Measurements from ENCODE around the gene HSPA12B.

The HSPA12B gene

GRCh38 chr20:3740615-3741301, 8.3 kb downstream of the HSPA12B start:
- Histone ChIP-seq H3K4me1 (ENCODE audit: control insufficient read depth, insufficient read depth, low read length, poor library complexity, severe bottlenecking) (no peaks in the 10 kb centered on the region), H3K9me3 (ENCODE audit: control insufficient read depth, low read length) (no peaks in the 10 kb centered on the region), H3K27ac (ENCODE audit: low read depth, low read length, severe bottlenecking) (no peak overlapping the region), H3K4me3 (ENCODE audit: extremely low read depth, insufficient read depth, low read length, poor library complexity, severe bottlenecking) (no peak overlapping the region), H3K36me3 (ENCODE audit: control insufficient read depth, insufficient read depth, low read length) (no peaks in the 10 kb centered on the region)
- 93 to 97% methylated on average over 7 to 14 of the region's 15 CpGs for WGBS, 2 experiments (ENCODE audit: insufficient coverage in 2 of 2)

DNA sequence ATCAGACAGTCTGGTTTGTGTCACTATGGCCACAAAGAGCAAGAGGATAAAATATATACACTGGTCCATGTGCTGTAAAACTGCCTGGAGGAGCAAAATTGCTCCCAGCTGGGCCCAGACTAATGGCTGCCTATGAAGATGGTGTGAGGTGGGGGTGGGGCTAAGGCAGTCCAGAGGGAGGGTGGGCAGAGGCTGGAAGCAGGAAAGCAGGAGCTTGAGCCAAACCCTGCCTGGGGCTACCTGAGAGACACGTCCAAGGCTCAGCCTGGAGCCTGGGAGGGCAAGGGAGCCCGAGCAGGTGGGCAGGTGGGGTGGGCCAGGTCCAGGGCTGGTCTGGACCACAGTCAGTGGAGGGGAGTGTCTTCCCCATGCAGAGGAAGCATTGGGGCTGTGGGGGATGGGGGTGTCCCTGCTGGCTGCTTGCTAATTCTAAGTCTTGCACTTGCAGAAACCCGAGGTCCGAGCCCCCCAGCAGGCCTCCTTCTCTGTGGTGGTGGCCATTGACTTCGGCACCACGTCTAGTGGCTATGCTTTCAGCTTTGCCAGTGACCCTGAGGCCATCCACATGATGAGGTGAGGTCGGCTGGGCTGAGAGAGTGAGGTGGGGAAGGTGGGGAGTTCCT, 9.5 kb downstream of the HSPA12B start:
- H3K36me3 ChIP-seq (ENCODE audit: control insufficient read depth, insufficient read depth, low read length): no peaks in the 10 kb centered on the region
- H3K4me1 ChIP-seq (ENCODE audit: control insufficient read depth, insufficient read depth, low read length, poor library complexity, severe bottlenecking): no peaks in the 10 kb centered on the region
- WGBS, 2 experiments (ENCODE audit: insufficient coverage in 2 of 2): 69 to 78% methylated on average over 6 of the region's 7 CpGs
- no peak overlapping the region for H3K4me3 ChIP-seq (ENCODE audit: extremely low read depth, insufficient read depth, low read length, poor library complexity, severe bottlenecking)
- H3K9me3 ChIP-seq (ENCODE audit: control insufficient read depth, low read length): no peaks in the 10 kb centered on the region
- H3K27ac ChIP-seq (ENCODE audit: low read depth, low read length, severe bottlenecking): no peak overlapping the region

- Histone ChIP-seq H3K4me3 (ENCODE audit: extremely low read depth, insufficient read depth, low read length, poor library complexity, severe bottlenecking) (no peak overlapping the region), H3K27ac (ENCODE audit: low read depth, low read length, severe bottlenecking) (no peak overlapping the region), H3K36me3 (ENCODE audit: control insufficient read depth, insufficient read depth, low read length) (no peaks in the 10 kb centered on the region), H3K9me3 (ENCODE audit: control insufficient read depth, low read length) (no peaks in the 10 kb centered on the region), H3K4me1 (ENCODE audit: control insufficient read depth, insufficient read depth, low read length, poor library complexity, severe bottlenecking) (no peaks in the 10 kb centered on the region)
- no CpG with 5 or more reads among the region's 2 CpGs for WGBS, 2 experiments (ENCODE audit: insufficient coverage in 2 of 2)
Observed at GRCh38 chr20:3743251-3743650, 10.8 kb downstream of the HSPA12B start.

DNA sequence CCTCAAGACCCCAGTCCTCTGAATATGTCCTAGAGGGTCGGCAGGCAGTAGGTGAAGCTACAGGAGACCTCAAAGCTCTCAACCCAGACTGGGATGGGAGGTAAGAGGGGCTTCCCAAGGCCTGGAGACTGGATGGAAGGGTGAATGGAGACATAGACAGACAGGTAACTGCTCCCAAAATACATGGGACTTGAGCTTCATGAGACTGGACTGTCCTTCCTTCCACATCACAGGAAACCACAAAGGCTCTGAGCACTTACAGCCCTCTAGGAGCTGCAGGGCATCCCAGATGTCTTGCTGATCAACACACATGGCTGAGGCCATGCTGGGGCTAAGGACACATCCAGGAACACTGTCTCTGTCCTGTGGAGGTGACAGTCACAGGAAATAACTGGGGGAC, 11.6 kb downstream of the HSPA12B start:
- H3K4me3 ChIP-seq (ENCODE audit: extremely low read depth, insufficient read depth, low read length, poor library complexity, severe bottlenecking): no peak overlapping the region
- no peaks in the 10 kb centered on the region for H3K4me1 ChIP-seq (ENCODE audit: control insufficient read depth, insufficient read depth, low read length, poor library complexity, severe bottlenecking)
- WGBS, 2 experiments (ENCODE audit: insufficient coverage in 2 of 2): 100% methylated on average over 1 of the region's 1 CpG
- no peaks in the 10 kb centered on the region for H3K36me3 ChIP-seq (ENCODE audit: control insufficient read depth, insufficient read depth, low read length)
- H3K9me3 ChIP-seq (ENCODE audit: control insufficient read depth, low read length): no peaks in the 10 kb centered on the region
- H3K27ac ChIP-seq (ENCODE audit: low read depth, low read length, severe bottlenecking): no peak overlapping the region

DNA sequence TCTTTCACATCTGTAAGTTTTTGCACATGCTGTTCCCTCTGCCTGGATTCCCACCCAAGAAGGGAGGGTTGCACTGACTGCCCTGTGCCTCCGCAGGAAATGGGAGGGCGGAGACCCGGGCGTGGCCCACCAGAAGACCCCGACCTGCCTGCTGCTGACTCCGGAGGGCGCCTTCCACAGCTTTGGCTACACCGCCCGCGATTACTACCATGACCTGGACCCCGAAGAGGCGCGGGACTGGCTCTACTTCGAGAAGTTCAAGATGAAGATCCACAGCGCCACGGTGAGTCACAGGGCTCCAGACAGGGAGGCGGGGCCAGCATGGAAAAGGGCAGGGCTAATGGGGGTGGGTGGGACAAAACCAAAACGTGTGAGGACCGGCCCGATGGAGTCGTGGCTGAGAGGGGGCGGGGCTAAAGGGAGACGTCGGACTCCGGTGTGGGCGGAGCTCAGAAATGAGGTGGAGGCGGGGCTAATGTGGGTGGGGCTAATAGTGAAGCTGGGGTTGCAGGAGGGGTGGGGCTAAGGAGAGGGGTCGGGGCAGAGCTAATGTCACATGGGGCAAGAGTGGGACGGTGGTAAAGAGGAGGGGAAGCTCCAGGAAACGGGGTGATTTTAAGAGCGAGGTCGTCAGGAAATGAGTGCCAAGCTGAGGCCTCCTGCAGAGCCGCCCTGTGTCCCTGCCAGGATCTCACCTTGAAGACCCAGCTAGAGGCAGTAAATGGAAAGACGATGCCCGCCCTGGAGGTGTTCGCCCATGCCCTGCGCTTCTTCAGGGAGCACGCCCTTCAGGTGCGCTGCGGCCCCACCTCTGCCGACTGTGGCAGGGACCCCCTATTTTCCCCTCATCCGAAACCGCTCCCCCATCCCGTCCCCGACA, 12.6 kb downstream of the HSPA12B start:
- Histone ChIP-seq H3K36me3 (ENCODE audit: control insufficient read depth, insufficient read depth, low read length) (no peaks in the 10 kb centered on the region), H3K4me3 (ENCODE audit: extremely low read depth, insufficient read depth, low read length, poor library complexity, severe bottlenecking) (no peak overlapping the region), H3K4me1 (ENCODE audit: control insufficient read depth, insufficient read depth, low read length, poor library complexity, severe bottlenecking) (peaks cover 3% of the 10 kb centered on the region), H3K27ac (ENCODE audit: low read depth, low read length, severe bottlenecking) (no peak overlapping the region), H3K9me3 (ENCODE audit: control insufficient read depth, low read length) (no peaks in the 10 kb centered on the region)
- WGBS, 2 experiments (ENCODE audit: insufficient coverage in 2 of 2): 41 to 46% methylated on average over 31 to 38 of the region's 45 CpGs

DNA sequence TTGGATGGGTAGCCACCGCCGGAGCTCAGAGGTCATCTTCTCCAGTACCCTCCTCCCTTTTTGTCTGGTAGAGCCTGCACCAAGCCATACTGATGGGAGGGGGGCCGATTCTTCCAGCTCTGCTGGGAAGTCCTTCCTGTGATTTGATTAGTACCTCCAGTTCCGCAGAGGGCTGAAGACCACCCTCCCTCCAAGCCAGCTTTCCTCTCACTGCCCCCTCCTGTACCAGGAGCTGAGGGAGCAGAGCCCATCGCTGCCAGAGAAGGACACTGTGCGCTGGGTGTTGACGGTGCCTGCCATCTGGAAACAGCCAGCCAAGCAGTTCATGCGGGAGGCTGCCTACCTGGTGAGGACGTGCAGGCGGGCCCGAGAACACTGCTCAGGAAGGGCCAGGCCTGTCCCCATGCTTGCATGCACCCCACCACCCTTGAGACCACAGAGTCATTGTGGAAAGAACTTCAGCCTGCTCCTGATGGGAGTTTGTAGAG, 13.2 kb downstream of the HSPA12B start:
- 84 to 90% methylated on average over 4 to 5 of the region's 11 CpGs for WGBS, 2 experiments (ENCODE audit: insufficient coverage in 2 of 2)
- no peaks in the 10 kb centered on the region for H3K9me3 ChIP-seq (ENCODE audit: control insufficient read depth, low read length)
- H3K36me3 ChIP-seq (ENCODE audit: control insufficient read depth, insufficient read depth, low read length): no peaks in the 10 kb centered on the region
- H3K4me1 ChIP-seq (ENCODE audit: control insufficient read depth, insufficient read depth, low read length, poor library complexity, severe bottlenecking): peaks cover 6% of the 10 kb centered on the region
- no peak overlapping the region for H3K27ac ChIP-seq (ENCODE audit: low read depth, low read length, severe bottlenecking)
- H3K4me3 ChIP-seq (ENCODE audit: extremely low read depth, insufficient read depth, low read length, poor library complexity, severe bottlenecking): no peak overlapping the region

DNA sequence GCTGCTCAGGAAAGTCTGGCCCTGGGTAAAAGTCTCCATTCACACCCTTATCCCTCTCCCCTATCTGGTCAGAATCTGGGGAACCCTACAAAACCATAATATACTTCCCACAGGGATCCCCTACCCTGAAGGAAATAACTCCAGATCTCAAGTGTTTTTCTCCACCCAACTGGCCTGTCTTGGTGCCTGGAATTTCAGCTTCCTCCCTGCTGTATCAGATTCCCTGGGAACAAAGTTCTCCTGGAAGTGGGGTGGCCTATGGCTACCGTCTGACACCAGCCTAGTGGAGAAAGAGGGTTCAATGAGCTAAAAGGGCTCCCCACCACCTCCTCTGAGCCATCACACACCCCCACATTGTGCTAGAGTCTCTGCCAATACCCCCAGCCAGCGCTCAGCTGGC, 15.0 kb downstream of the HSPA12B start:
- whole genome bisulfite sequencing, 2 experiments (ENCODE audit: insufficient coverage in 2 of 2): 100% methylated on average over 1 of the region's 2 CpGs

DNA sequence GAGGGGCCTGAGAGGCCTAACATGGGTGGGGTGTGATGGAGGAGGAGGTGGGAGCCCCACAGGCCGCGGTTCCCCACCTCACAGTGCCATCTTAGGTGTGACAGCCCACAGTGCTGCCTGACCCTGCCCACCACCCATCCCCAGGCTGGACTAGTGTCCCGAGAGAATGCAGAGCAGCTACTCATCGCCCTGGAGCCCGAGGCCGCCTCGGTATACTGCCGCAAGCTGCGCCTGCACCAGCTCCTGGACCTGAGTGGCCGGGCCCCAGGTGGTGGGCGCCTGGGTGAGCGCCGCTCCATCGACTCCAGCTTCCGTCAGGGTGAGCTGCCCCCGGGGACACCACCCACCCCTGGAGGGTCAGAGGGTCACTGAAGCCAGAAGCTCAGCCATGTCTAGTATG, 15.6 kb downstream of the HSPA12B start:
- H3K4me1 ChIP-seq (ENCODE audit: control insufficient read depth, insufficient read depth, low read length, poor library complexity, severe bottlenecking): peaks cover 6% of the 10 kb centered on the region
- no peak overlapping the region for H3K4me3 ChIP-seq (ENCODE audit: extremely low read depth, insufficient read depth, low read length, poor library complexity, severe bottlenecking)
- H3K36me3 ChIP-seq (ENCODE audit: control insufficient read depth, insufficient read depth, low read length): no peaks in the 10 kb centered on the region
- WGBS, 2 experiments (ENCODE audit: insufficient coverage in 2 of 2): 94 to 98% methylated on average over 12 to 14 of the region's 16 CpGs
- H3K27ac ChIP-seq (ENCODE audit: low read depth, low read length, severe bottlenecking): no peak overlapping the region
- H3K9me3 ChIP-seq (ENCODE audit: control insufficient read depth, low read length): no peaks in the 10 kb centered on the region

More for the DNA sequence above, 15.0 kb downstream of the HSPA12B start:
- Histone ChIP-seq H3K4me3 (ENCODE audit: extremely low read depth, insufficient read depth, low read length, poor library complexity, severe bottlenecking) (no peak overlapping the region), H3K27ac (ENCODE audit: low read depth, low read length, severe bottlenecking) (no peak overlapping the region), H3K4me1 (ENCODE audit: control insufficient read depth, insufficient read depth, low read length, poor library complexity, severe bottlenecking) (peaks cover 6% of the 10 kb centered on the region), H3K36me3 (ENCODE audit: control insufficient read depth, insufficient read depth, low read length) (no peaks in the 10 kb centered on the region), H3K9me3 (ENCODE audit: control insufficient read depth, low read length) (no peaks in the 10 kb centered on the region)

GRCh38 chr20:3749087-3749688, 16.7 kb downstream of the HSPA12B start:
- 80 to 86% methylated on average over 3 to 18 of the region's 24 CpGs for WGBS, 2 experiments (ENCODE audit: insufficient coverage in 2 of 2)
- Histone ChIP-seq H3K4me1 (ENCODE audit: control insufficient read depth, insufficient read depth, low read length, poor library complexity, severe bottlenecking) (peaks cover 6% of the 10 kb centered on the region), H3K9me3 (ENCODE audit: control insufficient read depth, low read length) (no peaks in the 10 kb centered on the region), H3K27ac (ENCODE audit: low read depth, low read length, severe bottlenecking) (no peak overlapping the region), H3K36me3 (ENCODE audit: control insufficient read depth, insufficient read depth, low read length) (no peaks in the 10 kb centered on the region), H3K4me3 (ENCODE audit: extremely low read depth, insufficient read depth, low read length, poor library complexity, severe bottlenecking) (no peak overlapping the region)

DNA sequence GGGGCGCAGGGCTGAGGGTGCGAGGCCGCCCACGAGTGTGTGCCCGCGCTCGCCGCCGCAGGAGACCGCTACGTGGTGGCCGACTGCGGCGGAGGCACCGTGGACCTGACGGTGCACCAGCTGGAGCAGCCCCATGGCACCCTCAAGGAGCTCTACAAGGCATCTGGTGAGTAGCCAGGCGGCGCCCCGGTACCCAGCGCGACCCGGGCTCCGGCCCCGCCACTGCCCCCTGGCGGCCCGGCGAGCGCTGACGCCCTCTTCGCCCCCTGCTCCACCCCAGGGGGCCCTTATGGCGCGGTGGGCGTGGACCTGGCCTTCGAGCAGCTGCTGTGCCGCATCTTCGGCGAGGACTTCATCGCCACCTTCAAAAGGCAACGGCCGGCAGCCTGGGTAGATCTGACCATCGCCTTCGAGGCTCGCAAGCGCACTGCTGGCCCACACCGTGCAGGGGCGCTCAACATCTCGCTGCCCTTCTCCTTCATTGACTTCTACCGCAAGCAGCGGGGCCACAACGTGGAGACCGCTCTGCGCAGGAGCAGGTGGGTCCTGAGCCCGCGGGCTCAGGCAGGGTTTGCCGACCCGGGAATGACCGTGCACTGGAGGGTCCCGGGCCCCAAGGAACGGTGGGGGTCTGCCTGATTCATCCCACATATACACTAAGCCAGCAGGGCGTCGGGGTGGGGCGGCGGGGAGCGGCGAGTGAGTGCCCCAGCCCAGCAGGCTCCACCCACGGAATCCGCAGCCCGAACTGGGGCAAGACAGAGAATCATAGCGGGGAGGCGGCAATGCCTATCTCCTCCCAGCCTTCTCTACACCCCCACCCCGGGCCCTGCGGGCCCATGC, 17.4 kb downstream of the HSPA12B start:
- H3K27ac ChIP-seq (ENCODE audit: low read depth, low read length, severe bottlenecking): no peak overlapping the region
- no peaks in the 10 kb centered on the region for H3K36me3 ChIP-seq (ENCODE audit: control insufficient read depth, insufficient read depth, low read length)
- WGBS, 2 experiments (ENCODE audit: insufficient coverage in 2 of 2): 19 to 22% methylated on average over 31 to 59 of the region's 72 CpGs
- peak overlapping the region; percentile 2 for H3K4me3 ChIP-seq (ENCODE audit: extremely low read depth, insufficient read depth, low read length, poor library complexity, severe bottlenecking)
- H3K4me1 ChIP-seq (ENCODE audit: control insufficient read depth, insufficient read depth, low read length, poor library complexity, severe bottlenecking): peaks cover 6% of the 10 kb centered on the region
- no peaks in the 10 kb centered on the region for H3K9me3 ChIP-seq (ENCODE audit: control insufficient read depth, low read length)
